Effector CD4-positive, alpha-beta T cell (primary cell): Measurements from ENCODE around the gene INF2.
"Not testable (repeated sequence)": the region's sequence is repeated elsewhere in the genome, so short reads cannot be mapped to it uniquely, and the experiment has no call there.

ENCODE experiments used
- DNase-seq: peaks from one replicate; pipeline ENCODE4 v3.0.0-alpha.2; 2020

INF2 gene

DNA sequence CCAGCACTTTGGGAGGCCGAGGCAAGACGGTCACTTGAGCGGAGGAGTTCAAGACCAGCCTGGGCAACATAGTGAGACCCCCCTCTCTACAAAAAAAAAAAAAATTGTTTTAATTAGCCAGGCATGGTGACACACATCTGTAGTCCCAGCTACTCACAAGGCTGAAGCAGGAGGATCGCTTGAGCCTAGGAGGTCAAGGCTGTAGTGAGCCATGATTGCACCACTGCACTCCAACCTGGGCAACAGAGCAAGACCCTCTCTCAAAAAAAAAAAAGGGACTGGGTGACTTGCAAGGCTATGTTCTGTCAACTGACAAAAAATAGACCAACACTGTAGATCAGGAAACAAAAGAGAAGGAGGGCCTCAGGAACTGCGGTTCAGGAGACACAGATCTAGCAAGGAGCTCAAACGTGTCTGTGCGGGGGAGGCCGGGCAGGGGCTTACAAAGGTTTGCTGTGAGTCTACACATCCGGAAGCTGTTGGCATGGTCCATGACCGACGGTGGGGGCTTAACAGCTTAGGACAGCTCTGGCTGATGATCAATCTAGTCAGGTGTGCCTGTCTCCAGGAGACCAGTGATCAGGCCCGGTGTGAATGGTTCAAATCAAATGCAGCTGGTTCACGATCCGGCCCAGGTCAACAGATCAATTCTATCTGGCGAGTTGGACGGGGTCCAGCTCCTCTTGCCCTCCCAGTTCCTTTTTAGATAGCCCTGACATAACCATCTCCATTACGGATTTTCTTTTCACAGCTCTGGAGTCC, 31.7 kb upstream of the INF2 start:
- no peak for DNase-seq

DNA sequence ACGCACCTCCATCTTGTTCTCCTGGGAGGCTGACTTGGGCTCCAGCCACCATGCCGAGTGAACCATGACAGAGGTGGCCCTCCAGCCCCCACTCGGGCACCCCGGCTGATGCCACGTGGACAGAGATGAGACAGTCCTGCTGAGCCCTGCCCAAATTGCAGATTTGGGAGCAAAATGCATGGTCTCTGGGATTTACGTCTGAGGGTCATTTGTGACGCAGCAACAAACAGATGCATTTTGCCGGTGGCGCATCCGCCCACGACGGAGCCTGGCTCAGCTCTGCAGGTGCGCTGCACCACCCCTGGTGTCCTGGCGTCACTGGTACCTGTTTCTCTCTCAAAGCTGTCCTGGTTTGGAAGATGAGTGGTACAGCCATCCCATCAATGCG, 31.1 kb upstream of the INF2 start:
- no peak for DNase-seq

DNA sequence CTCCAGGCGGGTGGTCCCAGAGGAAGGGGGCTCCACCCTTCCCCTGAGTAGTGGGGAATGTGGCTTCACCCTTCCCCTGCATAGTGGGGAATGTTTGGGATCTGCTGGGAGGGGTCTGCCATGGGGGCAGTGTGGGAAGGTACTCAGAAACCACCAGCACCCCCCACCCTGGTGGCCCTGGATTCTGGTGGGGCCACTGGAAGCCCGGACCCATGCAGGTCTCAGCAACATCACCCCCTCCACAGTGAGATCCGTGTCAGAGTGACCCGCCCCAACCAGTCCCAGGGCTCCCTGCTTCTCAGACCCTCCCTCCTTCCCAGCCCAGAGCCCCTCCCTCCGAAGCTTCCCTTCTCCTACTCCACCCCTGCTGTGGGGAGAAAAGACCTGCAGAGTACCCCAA, 30.3 kb upstream of the INF2 start:
- no peak for DNase-seq

DNA sequence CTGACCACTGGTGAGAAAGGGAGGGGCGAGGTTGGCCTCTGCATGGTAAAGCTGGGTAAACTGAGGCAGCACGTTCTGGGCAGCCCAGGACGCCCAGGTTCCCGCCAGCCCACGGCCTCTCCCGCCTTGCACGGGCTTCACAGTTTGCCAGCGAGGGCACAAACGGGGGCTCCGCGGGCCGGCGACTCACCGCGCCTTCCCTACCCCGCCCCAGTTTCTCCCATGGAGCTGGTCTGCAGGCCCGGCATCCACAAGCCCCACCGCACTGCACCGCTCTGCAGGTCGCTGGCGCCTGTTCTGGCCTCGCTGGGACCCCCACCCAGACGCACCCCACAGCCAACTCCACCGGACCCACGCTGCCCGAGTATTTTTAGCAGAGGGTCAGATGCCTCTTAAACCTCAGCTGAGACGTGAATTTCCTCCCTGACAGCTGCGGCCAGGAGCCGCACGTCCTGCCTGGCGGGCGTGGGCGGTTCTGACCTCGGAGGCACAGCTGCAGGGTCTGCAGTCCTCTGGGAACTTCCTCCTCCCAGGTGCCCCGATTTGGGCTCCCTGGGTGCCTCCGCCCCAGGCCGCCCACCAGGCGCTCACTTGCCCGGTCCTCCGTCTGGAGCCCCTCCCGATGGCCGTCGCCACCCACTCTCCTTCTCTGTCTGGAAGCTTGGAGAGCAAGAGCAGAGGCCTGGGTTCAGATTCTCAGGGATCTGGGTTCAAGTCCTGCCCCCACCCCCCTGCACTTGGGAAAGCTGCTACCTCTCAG, 29.5 kb upstream of the INF2 start:
- no peak for DNase-seq

DNA sequence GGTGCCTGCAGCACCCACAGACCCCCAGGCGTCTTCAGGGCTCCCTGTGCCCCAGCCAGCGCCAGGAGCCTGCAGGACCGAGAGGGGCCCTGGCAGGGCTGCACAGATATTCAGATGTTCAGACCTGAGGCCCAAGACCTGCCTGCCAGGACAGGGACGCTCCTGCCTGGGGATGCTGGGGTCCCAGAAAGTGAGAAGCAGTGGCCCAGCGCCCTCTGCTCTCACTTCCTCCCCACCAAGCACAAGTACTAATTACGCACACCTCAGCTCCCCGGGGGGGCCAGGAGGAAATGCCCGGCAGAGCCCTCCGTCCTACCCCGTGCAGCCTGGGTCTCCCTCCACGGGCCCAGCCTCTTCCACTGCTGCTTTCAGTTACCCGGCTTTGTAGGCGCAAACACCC, 28.8 kb upstream of the INF2 start:
- DNase-seq: no peak

DNA sequence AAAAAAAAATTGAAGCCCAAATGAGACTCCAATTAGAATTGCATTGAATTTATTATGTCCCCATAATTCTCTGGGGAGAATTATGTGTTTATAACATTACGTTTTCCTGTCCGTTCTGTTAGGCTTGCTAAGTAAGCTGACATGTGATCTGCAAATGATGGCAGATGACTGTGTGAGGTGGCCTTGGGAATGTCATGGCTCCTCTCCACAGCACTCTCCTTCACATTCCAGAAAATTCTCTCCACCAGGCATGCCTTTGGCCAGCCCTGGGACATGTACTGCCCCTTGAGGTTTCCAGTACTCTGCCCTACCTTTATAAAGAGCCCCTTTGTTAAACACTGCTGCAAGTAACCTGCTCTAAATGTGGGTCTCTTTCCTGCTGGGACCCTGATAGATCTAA, 28.3 kb upstream of the INF2 start:
- no peak for DNase-seq

DNA sequence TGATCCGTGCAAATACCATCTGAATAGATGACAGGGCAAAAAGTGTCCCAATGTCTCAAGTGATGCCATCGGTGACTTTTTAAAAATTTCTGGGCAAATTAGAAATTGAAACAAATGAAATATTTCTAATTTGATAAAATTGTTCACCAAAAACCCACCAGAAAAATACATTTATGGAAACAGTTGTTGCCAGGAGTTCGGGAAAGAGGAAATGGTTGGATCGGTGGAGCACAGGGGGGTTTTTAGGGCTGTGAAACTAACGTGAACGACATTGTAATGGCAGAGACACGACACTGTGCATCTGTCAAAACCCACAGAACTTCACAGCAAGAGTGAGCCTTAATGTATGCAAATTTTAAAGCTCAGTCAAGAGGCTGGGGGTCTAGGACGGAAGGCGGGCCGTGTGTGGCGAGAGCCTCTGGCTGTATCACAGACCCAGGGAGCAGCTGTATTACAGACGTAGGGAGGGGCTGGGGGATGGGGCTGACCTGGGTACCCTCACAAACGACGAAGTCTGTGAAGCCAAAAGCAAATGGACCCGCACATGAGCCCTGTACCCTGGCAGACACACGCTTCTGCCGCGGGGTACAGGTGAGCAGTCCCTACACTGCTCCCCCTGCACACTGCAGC, 27.8 kb upstream of the INF2 start:
- not testable (repeated sequence) for DNase-seq

DNA sequence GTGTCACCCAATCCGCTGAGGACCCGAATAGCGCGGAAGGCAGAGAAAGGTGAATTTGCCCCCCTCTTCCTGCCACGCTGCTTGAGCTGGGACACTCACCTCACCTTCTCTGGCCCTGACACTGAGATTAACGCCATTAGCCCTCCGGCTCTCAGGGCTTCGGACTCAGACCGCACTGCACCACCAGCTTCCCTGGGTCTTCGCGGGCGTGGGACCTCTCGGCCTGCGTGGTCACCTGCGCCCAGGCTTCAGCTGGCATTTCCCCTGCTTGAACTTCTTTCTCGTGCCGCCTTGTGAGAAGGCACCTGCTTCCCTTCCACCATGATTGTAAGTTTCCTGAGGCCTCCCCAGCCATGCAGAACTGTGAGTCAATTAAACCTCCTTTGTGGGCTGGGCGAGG, 26.9 kb upstream of the INF2 start:
- DNase-seq: not testable (repeated sequence)

DNA sequence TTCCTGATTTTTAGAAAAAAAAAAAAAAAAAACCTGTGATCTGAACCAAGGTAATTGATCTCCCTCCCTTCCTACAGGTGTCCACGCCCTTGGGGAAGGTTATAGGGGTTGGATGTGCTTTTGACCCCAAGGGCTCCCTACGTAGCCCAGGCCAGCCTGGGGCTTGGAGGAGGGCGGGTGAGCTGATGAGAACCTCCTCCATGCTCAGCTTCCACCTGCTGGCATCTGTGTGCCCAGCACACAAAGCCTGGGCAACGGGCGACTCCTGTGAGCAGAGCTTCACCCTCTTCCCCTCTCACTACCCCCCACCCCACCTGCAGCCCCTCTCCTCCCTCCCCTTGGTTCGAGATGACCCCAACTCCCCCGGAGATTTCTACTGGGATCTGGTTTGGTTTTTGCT, 25.3 kb upstream of the INF2 start:
- no peak for DNase-seq

DNA sequence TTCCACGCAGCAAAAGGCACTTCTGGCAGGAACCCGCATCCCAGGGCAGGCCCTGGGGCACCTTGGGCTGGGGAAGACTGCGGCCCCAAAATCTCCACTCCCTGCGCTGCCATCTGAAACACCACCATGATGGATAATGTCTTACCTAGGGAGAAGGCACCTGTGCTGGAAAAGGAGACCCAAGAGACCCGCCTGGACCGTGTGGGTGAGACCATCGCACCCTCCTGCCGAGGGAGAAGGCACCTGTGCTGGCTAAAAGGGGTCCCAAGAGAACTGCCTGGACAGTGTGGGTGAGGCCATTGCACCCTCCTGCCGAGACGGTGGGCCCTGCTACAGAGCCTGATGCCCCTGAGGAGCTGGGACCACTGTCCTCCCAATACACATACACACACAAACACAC, 24.8 kb upstream of the INF2 start:
- DNase-seq: no peak

DNA sequence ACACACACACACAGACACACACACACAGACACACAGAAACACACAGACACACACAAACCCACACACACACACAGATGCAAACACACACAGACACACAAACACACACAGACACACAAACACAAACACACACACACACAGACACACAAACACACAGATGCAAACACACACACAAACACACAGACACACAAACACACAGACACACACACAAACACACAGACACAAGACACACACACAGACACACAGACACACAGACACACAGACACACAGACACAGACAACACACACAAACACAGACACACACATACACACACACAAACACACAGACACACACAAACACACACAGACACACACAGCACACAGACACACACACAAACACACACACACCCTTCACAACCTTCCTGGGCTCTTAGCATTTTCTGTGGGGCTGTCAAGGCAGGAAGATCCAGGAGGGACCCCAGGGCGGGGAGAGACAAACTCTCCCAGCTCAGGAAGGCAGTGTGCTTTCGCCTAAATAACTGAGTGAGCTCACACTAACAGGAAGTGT, 24.2 kb upstream of the INF2 start:
- DNase-seq: no peak

DNA sequence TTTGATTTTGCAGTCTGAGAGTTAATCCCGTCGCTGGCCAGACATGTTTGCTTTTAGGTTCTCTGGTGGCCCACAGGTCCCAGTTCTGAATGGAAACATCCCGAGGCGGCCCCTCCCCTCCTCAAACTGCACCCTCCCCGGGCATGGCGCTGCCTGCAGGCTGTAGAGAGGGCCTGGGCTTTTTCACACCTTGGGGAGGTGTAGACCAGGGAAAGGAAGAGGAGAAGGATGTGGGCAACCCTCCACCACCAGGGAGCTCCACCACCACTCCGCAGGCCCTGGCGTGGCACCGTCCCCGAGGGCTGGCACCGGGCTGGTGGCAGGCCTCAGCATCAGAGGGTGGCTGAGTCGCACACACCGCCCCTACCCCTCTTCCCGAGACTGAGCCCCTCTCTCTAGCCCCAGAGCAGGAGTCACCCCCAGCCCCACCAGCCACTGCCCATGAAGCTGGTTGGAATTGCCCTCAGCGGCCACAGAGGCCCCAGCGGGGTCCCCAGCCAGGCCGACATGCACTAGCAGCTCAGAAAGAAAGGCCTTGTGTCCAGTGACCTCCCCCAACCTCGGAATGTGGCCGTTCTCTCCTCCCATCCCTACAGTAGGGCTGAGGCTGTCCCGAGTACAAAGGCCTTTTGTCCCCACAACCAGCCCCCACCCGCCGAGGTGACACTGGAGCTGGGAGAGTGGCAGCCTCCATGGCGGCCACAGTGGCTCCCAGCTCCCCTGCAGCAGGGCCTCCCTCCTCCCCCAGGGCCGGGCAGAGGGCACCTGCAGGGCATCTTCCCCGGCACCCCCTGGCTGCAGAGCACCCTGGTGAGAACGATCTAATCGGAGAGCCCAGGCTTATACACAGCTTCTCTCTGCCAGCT, 23.5 kb upstream of the INF2 start:
- DNase-seq: no peak

DNA sequence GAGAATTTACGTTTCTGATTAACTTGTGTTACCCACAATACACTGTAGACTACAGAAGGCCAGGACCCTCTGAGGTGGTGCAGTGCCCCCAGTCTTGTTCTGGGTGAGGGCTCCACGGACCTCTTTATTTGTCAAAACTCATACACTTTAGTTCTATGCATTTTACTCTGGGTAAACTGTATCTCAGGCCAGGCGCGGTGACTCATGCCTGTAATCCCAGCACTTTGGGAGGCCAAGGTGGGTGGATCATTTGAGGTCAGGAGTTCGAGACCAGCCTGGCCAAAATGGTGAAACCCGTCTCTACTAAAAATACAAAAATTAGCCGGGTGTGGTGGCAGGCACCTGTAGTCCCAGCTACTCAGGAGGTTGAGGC, 22.9 kb upstream of the INF2 start:
- DNase-seq: not testable (repeated sequence)

DNA sequence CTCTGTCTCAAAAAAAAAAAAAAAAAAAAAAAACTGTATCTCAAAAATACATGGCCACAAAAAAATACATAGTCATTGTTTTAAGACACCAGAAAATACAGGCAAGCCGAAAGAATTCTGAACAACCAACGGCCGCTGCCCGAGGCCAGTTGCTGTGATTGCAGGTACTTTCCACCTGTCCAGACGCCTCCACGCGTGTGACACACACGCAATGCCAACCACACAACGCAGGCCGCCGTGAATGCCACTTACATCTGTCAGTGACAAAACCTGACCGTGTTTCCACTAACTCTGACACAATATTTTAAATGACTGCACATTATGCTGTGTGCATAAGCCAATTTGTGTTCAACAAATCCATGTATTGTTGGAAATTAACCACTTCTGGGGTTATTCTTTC, 22.4 kb upstream of the INF2 start:
- DNase-seq: no peak

DNA sequence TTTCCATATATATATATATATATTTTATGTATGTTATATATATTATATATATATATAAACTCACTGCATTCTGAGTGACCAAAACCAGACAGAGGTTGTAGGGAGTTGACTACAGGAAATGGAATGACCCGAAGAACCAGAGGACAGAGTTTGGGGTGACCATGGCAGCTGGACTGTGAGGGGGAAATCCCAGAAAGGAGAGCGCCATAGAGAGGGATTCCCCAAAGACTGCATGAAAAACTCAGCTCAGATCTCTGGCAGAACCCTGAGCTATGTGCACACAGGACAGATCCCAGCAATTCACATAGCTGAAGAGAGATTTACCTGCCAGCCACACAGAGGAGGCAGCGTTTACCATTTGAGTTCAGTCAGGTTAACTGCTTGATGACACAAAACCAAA, 19.7 kb upstream of the INF2 start:
- no peak for DNase-seq

DNA sequence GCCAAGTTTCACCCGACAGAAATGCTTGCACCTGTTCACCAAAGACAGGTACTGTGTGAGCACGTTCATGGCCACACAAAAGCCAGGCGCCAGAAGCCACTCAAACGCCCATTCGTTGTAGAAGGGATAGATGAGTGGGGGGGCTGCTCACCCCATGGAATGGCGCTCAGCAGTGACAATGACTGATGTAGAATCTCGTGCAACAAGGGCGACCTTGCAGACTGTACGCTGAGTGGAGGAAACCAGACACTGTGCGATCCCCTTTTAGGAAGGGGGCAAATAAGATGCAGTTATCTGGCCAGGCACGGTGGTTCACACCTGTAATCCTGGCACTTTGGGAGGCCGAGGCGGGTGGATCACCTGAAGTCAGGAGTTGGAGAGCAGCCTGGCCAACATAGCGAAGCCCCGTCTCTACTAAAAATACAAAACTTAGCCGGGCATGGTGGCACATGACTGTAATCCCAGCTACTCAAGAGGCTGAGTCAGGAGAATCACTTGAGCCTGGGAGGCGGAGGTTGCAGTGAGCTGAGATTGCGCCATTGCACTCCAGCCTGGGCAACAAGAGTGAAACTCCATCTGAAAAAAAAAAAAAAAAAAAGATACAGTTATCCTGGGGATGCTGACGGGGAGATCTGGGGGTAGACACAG, 18.0 kb upstream of the INF2 start:
- not testable (repeated sequence) for DNase-seq

DNA sequence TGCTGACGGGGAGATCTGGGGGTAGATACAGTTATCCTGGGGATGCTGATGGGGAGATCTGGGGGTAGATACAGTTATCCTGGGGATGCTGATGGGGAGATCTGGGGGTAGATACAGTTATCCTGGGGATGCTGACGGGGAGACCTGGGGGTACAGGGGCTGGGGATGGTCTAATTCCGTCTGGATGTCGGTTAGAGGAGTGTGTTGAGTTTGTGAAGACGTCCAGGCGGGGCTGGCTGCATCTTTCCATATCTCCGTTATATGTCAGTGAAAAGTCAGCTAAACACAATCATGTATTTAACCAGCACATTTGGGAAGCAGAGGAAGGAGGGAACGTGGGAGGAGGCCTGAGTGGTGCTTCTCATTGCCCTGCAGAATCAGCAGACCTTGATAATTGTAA, 17.3 kb upstream of the INF2 start:
- not testable (repeated sequence) for DNase-seq

DNA sequence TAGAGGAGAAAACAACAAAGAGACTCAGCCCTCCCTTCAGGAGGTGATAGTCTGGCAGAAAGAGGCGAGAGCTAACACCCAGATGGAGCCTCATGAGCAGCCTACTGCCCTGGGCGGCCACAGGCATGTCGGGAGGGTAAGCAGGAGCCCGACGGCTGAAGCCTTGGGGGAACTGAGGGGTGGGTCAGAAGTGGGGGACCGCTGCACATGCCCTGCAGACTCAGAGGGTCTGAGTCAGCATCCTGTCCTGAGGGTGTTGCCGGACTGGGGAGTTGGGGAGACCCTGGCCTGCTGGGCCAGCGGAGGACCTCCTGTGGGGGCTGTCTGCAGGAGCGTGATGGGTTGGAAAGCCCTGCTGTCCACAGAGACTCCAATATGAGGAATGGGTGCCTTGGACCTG, 15.9 kb upstream of the INF2 start:
- no peak for DNase-seq

DNA sequence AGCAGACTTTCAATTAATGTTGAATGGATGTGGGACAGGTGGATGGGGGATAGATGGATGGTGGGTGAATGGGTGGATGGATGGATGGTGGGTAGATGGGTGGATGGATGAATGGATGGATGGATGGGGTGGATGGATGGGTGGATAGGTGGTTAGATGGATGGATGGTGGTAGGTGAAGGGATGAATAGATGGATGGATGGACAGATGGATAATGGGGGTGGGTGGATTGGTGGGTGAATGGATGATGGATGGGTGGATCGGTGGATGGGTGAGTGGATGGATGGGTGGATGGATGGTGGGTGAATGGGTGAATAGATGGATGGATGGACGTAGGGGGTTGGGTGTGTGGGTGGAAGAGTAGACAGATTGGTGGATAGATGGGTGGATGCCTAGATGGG, 14.0 kb upstream of the INF2 start:
- DNase-seq: no peak

DNA sequence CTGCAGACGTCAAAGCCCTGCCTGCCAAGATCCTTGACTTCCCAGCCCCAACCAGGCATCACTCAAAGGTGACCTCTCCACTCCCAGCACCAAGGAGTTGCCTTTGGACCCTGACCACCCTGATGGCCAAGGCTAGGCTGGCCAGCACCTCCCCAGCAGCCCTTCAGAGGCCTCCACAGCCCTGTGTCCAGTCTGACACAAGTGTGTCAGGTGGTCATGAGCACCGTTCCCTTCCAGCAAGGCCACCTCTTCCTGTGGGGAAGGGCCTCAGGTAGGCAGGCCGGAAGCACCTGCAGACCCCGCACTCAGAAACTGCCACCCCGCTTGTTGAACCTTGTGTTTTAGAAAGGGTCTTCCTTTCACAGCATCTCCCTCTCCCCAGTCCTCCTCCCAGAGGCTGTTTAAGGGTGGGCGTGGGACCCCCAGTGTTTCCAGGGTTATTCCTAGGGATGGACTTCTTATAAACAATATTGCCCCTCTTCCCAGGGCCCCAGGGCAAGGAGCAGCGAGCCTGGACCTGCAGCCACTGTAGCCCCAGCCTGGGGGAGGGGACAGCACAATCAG, 13.2 kb upstream of the INF2 start:
- no peak for DNase-seq

DNA sequence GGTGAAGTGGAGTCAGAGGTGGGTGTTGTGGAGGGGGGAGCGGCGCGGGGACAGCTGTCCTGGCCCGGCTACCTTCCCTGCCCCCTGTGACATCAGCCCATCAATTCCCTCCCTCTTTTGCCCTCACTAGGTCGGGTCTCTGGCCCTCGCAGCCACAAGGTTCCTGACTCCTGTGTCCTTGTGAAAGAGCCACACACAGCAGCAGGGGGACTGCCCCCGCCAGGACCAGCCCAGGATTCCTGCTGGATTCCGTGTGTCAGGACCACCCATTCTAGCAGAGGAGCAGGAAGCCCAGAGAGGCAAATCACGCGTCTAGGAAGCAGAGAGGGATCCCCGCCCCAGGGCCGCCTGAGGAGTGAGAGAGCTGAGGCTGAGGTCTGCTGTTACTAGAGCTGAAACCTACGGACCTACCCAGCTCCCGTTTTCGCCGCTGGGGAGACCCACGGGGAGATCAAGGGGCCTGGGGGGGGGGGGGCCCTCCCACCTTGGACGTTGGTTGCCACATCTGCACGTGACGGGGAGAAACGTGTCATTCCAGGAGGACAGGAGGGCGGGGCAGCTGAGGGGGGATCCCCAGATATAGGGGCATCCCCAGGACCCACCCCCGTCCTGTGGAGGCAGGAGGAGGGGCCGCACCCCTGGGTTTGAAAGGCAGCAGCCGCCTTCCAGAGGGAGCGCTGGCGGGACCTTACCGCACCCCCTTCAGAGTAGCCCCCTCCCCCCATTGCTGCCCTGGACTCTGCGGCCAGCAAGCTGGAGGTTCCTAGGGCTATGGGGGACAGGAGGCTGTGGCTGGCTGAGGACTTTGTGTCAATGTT, 12.5 kb upstream of the INF2 start:
- DNase-seq: no peak
